Testis (tissue), 2 donors: ENCODE results near the gene IDUA.

Source experiments
- CTCF ChIP-seq, 3 experiments: fragments of 450-650 bp in 2 of 3; fragments of 200-600 bp in 1 of 3; sonication (generic) in 1 of 3; IDR thresholded peaks; one replicate each; pipeline ENCODE4 v1.5.1; 2016 to 2019; ENCODE audit warnings: antibody characterized with exemption in 3 of 3, mild to moderate bottlenecking in 2 of 3, moderate library complexity in 1 of 3
- POLR2A ChIP-seq: fragments of 450-650 bp; IDR thresholded peaks from one replicate; pipeline ENCODE4 v1.6.1; 2017; ENCODE audit warnings: antibody characterized with exemption, mild to moderate bottlenecking, moderate library complexity

GRCh38 chr4:958314-958665, 28.6 kb upstream of the IDUA start:
- no peak for TF ChIP-seq POLR2A
- TF ChIP-seq CTCF (IDR thresholded peaks at IDR 0.05): no peak
